Metanephros (tissue), 1 donor: Measurements from ENCODE around the gene DISP2. TPM values are rescaled to one million over a fixed set of nuclear protein-coding genes. Genes with fewer than 3 reads are reported as not detected.

ENCODE experiments used
- total RNA-seq: library from RNA; depleted of rRNA; stranded (reverse); fragments of >200 nt; gene quantifications from one replicate; pipeline ENCODE4 v1.2.3, GENCODE V29; 2014

The DISP2 gene
- total RNA-seq: 1.4 TPM

GRCh38 chr15:40357723-40358470 lies at the start of gene DISP2:
Gene DISP2 (plus strand): TSS chr15:40358219. CDS start chr15:40358322, 103 bp downstream.

GRCh38 chr15:40323239-40323952 lies 34.6 kb upstream of the DISP2 start, which contains the start of gene INAFM2:
Gene INAFM2 (plus strand): TSS chr15:40323692. CDS start chr15:40324056, 364 bp downstream.

GRCh38 chr15:40340740-40341400 lies 17.1 kb upstream of the DISP2 start, which contains the start of gene CCDC9B:
Gene CCDC9B (minus strand): TSS chr15:40340939. CDS start chr15:40340819, 120 bp downstream.

GRCh38 chr15:40382580-40383456 lies 24.8 kb downstream of the DISP2 start, which contains the start of gene KNSTRN:
Gene KNSTRN (plus strand): TSS chr15:40382721. CDS start chr15:40382836, 115 bp downstream.

GRCh38 chr15:40405501-40406381 lies 47.7 kb downstream of the DISP2 start, which contains the start of gene IVD:
Gene IVD (plus strand): TSS chr15:40405795. CDS start chr15:40405828, 33 bp downstream.

Other genes starting within 250 kb of the DISP2 start
- 38.5 TPM for gene BMF, start 249.3 kb upstream of the DISP2 start, total RNA-seq
- 16.1 TPM for gene BUB1B, start 197.2 kb upstream of the DISP2 start, total RNA-seq
- 9.8 TPM for gene PAK6, start 119.2 kb upstream of the DISP2 start, total RNA-seq
- gene ANKRD63, start 75.2 kb upstream of the DISP2 start, total RNA-seq: 0.58 TPM
- gene PLCB2, start 50.3 kb upstream of the DISP2 start, total RNA-seq: 14.3 TPM
- gene INAFM2, start 34.5 kb upstream of the DISP2 start, total RNA-seq: 10.1 TPM
- gene CCDC9B, start 17.3 kb upstream of the DISP2 start, total RNA-seq: 6.3 TPM
- gene PHGR1, start 7.2 kb upstream of the DISP2 start, total RNA-seq: not detected
- 19.6 TPM for gene KNSTRN, start 24.5 kb downstream of the DISP2 start, total RNA-seq
- gene IVD, start 47.6 kb downstream of the DISP2 start, total RNA-seq: 63.8 TPM
- gene BAHD1, start 82.7 kb downstream of the DISP2 start, total RNA-seq: 14.0 TPM
- 20.1 TPM for gene CHST14, start 112.8 kb downstream of the DISP2 start, total RNA-seq
- 30.2 TPM for gene CCDC32, start 206.8 kb downstream of the DISP2 start, total RNA-seq
- gene RPUSD2, start 211.1 kb downstream of the DISP2 start, total RNA-seq: 12.2 TPM
- gene KNL1, start 236.0 kb downstream of the DISP2 start, total RNA-seq: 13.7 TPM